ENCODE data around the gene FHIP1B.

Gene FHIP1B

DNA sequence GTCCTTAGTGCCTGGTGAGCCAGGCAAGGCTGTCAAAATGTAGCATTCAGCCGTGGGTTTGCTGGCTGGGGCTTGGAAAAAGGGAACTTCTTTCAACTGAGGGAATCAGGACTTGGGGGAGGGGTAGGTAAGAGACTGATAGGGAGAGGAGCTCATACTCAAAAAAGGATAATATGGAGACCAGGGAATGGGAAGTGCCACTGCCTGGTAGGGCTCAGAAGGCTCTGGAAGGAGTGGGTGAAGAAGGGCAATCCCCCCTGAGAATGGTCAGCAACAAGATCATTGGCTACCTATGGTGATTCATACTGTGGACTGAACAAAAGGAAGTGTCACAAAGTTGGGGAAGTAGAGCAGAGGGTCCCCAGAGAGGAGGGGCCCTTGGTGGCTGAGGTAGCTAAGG lies 6.3 kb upstream of the FHIP1B start:
- DNase-seq (ENCODE audit: low read depth, low spot score): no peak
- in situ Hi-C loops (cut with HindIII; ENCODE audit: low sequenced_read_pairs): no loop called here
- TF ChIP-seq, protein P1, sequence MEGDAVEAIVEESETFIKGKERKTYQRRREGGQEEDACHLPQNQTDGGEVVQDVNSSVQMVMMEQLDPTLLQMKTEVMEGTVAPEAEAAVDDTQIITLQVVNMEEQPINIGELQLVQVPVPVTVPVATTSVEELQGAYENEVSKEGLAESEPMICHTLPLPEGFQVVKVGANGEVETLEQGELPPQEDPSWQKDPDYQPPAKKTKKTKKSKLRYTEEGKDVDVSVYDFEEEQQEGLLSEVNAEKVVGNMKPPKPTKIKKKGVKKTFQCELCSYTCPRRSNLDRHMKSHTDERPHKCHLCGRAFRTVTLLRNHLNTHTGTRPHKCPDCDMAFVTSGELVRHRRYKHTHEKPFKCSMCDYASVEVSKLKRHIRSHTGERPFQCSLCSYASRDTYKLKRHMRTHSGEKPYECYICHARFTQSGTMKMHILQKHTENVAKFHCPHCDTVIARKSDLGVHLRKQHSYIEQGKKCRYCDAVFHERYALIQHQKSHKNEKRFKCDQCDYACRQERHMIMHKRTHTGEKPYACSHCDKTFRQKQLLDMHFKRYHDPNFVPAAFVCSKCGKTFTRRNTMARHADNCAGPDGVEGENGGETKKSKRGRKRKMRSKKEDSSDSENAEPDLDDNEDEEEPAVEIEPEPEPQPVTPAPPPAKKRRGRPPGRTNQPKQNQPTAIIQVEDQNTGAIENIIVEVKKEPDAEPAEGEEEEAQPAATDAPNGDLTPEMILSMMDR (IDR thresholded peaks at IDR 0.05; ENCODE audit: low read depth, low read length): no peak
- no peak overlapping the region for H3K4me3 ChIP-seq (ENCODE audit: low read depth, low read length)

DNA sequence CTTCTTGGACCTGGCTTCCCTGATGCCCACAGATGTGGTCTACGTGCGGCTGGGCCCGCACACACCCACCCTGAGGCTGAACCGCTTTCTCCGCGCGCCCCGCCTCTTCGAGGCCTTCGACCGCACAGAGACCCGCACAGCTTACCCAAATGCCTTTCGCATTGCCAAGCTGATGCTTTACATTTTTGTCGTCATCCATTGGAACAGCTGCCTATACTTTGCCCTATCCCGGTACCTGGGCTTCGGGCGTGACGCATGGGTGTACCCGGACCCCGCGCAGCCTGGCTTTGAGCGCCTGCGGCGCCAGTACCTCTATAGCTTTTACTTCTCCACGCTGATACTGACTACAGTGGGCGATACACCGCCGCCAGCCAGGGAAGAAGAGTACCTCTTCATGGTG lies 5.7 kb upstream of the FHIP1B start:
- H3K4me3 ChIP-seq (ENCODE audit: low read depth, low read length): no peak overlapping the region
- in situ Hi-C loops (cut with HindIII; ENCODE audit: low sequenced_read_pairs): no loop called here
- TF ChIP-seq, protein P1 (IDR thresholded peaks at IDR 0.05; ENCODE audit: low read depth, low read length): no peak
- no peak for DNase-seq (ENCODE audit: low read depth, low spot score)

DNA sequence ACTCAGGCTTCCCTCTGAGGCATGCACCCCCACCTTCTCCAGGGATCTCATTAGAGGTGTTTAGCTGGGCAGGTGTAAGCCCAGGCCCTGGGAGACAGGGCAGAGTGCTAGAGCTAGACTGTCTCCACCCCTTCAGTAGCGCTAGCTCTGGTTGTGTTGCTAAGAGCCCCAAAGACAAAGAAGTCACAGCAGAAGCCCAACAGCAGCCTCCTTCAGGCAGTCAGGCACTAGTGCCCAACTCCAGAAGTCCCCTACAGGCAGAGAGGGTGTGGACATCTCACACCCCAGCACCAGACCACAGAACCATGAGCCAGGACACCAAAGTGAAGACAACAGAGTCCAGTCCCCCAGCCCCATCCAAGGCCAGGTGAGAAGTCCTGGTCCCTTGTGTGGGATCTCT lies 4.5 kb upstream of the FHIP1B start, which contains the start of gene CNGA4:
Gene CNGA4 (plus strand): TSS at position 188 of the 400 bp plus-strand sequence. CDS start 118 bp downstream, at position 306.
- in situ Hi-C loops (cut with HindIII; ENCODE audit: low sequenced_read_pairs): no loop called here
- TF ChIP-seq, protein P1 (IDR thresholded peaks at IDR 0.05; ENCODE audit: low read depth, low read length): no peak
- no peak for DNase-seq (ENCODE audit: low read depth, low spot score)
- H3K4me3 ChIP-seq (ENCODE audit: low read depth, low read length): no peak within 1 kb of the TSS

DNA sequence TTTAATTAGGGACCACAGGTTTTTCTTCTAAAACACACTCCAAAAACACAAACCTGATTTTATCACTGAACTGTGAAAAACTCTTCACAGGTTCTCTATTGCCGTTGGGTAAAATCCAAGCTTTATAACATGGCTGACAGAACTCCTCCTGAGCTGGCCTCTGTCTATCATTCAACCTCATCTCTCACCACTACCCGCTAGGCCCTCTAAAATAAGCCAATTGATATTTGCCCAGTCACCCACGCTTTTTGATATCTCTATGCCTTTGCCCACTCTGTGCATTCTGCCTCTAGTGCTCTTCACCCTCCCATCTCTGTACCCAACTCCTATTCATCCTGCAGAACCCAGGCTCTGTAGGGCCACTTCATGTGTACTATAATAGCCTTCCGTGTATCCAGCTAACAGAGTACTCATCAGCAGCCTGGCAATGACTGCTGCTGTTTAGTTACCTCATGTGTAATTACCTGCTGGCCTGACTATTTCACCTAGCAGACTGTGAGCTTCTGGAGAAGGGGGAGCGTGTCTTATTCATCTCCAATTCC lies 3.4 kb upstream of the FHIP1B start:
- no peak for DNase-seq (ENCODE audit: low read depth, low spot score)
- in situ Hi-C loops (cut with HindIII; ENCODE audit: low sequenced_read_pairs): no loop called here
- H3K4me3 ChIP-seq (ENCODE audit: low read depth, low read length): no peak overlapping the region
- TF ChIP-seq, protein P1 (IDR thresholded peaks at IDR 0.05; ENCODE audit: low read depth, low read length): no peak

DNA sequence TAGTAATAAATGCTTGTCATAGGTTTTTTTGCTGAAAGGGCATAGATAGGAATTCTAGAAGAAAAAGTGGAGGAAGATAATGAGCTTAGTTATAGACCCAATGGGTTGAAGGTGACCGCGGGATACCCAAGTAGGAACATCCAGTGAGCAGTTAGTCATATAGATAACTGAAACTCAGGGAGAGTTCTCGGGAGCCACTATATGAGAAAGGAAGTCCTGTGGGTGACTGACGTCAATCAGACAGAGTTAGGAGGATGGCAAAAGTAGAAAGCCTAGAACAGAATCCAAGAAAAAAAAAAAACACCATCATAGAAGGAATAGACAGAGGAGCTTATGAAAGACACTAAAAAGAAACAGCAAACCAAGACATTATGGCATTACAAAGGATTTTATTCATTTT lies 2.8 kb upstream of the FHIP1B start:
- H3K4me3 ChIP-seq (ENCODE audit: low read depth, low read length): no peak overlapping the region
- no peak for DNase-seq (ENCODE audit: low read depth, low spot score)
- in situ Hi-C loops (cut with HindIII; ENCODE audit: low sequenced_read_pairs): no loop called here
- TF ChIP-seq, protein P1 (IDR thresholded peaks at IDR 0.05; ENCODE audit: low read depth, low read length): no peak

DNA sequence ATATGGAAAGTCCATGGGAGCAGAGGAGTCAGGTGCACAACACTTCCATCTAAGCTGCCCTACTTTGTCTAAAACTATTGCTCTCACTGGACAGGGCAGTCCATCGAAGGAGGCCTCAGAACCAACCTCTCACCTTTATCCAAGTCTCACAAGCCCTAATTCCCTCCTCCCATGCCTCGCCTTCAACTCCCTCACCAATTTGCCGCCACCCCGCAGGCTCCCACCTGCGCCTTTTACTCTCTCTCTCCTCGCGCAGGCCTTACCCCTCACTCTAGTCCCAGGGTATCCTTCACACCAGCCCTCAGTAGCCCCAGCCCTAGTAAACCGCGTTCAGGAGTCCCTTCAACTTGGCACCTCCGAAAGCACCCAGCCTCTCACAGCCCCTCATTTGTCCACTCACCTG lies 451 bp downstream of the FHIP1B start:
- in situ Hi-C loops (cut with HindIII; ENCODE audit: low sequenced_read_pairs): no loop called here

More for the DNA sequence above, 451 bp downstream of the FHIP1B start:
- H3K4me3 ChIP-seq (ENCODE audit: low read depth, low read length): peak overlapping the region; percentile 93
- no peak for DNase-seq (ENCODE audit: low read depth, low spot score)
- TF ChIP-seq, protein P1 (IDR thresholded peaks at IDR 0.05; ENCODE audit: low read depth, low read length): no peak
